Liver (tissue), 9 donors: ENCODE data around the gene WHRN. TPM values are rescaled to one million over a fixed set of nuclear protein-coding genes. Genes with fewer than 3 reads are reported as not detected.

Experiments
- DNase-seq: peaks from one replicate; pipeline ENCODE4 v3.0.0-alpha.2; 2017; ENCODE audit warnings: low spot score
- H3K27ac ChIP-seq, 2 donors: one replicate each; pipeline ENCODE4 v1.7.0; 2013; ENCODE audit warnings: inconsistent platforms in 2 of 2, low read length in 2 of 2, control low read depth in 1 of 2, low read depth in 1 of 2, mild to moderate bottlenecking in 1 of 2
- H3K27me3 ChIP-seq, 4 donors: one replicate each; pipeline versions ENCODE4 v1.6.1 to v1.7.0; 2013; ENCODE audit warnings: low read length in 3 of 4, inconsistent platforms in 1 of 4, mild to moderate bottlenecking in 1 of 4, moderate library complexity in 1 of 4; ENCODE audit not compliant: control insufficient read depth in 4 of 4, insufficient read depth in 4 of 4
- H3K36me3 ChIP-seq, 4 donors: one replicate each; pipeline versions ENCODE4 v1.6.1 to v1.7.0; 2013; ENCODE audit warnings: low read length in 3 of 4, mild to moderate bottlenecking in 3 of 4, low read depth in 1 of 4, moderate library complexity in 1 of 4; ENCODE audit not compliant: control insufficient read depth in 4 of 4, insufficient read depth in 3 of 4
- H3K4me1 ChIP-seq, 4 donors: one replicate each; pipeline versions ENCODE4 v1.6.1 to v1.7.0; 2013; ENCODE audit warnings: low read length in 3 of 4, mild to moderate bottlenecking in 3 of 4, moderate library complexity in 1 of 4; ENCODE audit not compliant: control insufficient read depth in 4 of 4, insufficient read depth in 4 of 4
- H3K4me3 ChIP-seq, 3 donors: one replicate each; pipeline versions ENCODE4 v1.6.1 to v1.7.0; 2013; ENCODE audit warnings: low read length in 3 of 3, control low read depth in 1 of 3, low read depth in 1 of 3, mild to moderate bottlenecking in 1 of 3
- H3K9ac ChIP-seq, 2 donors: one replicate each; pipeline ENCODE4 v1.7.0; 2013; ENCODE audit warnings: low read length in 2 of 2, mild to moderate bottlenecking in 2 of 2, moderate library complexity in 2 of 2, control low read depth in 1 of 2, low read depth in 1 of 2
- H3K9me3 ChIP-seq, 4 donors: one replicate each; pipeline versions ENCODE4 v1.6.1 to v1.7.0; 2013; ENCODE audit warnings: low read length in 3 of 4; ENCODE audit not compliant: control insufficient read depth in 4 of 4
- EGR1 ChIP-seq, 2 donors: IDR thresholded peaks; 2 replicates each; pipeline ENCODE4 v1.6.1; 2016 to 2018; ENCODE audit warnings: antibody characterized with exemption in 2 of 2, low read depth in 2 of 2
- FOXA1 ChIP-seq: IDR thresholded peaks from 2 replicates; pipeline ENCODE4 v1.6.1; 2016; ENCODE audit warnings: antibody characterized with exemption
- GABPA ChIP-seq, 2 donors: IDR thresholded peaks in 1 of 2; conservative IDR thresholded peaks in 1 of 2; 2 replicates each; pipeline ENCODE4 v1.6.1; 2016; ENCODE audit warnings: antibody characterized with exemption in 2 of 2, mild to moderate bottlenecking in 1 of 2, moderate library complexity in 1 of 2
- HNF4A ChIP-seq, 2 donors: conservative IDR thresholded peaks; 2 replicates each; pipeline ENCODE4 v1.6.1; 2016; ENCODE audit warnings: antibody characterized with exemption in 2 of 2, mild to moderate bottlenecking in 2 of 2
- HNF4G ChIP-seq: IDR thresholded peaks from 2 replicates; pipeline ENCODE4 v1.6.1; 2016; ENCODE audit warnings: antibody characterized with exemption
- JUND ChIP-seq, 2 donors: IDR thresholded peaks; 2 replicates each; pipeline ENCODE4 v1.6.1; 2016; ENCODE audit warnings: antibody characterized with exemption in 2 of 2
- RAD21 ChIP-seq, 2 donors: IDR thresholded peaks; 2 replicates each; pipeline ENCODE4 v1.6.1; 2016; ENCODE audit warnings: antibody characterized with exemption in 2 of 2, mild to moderate bottlenecking in 2 of 2
- RXRA ChIP-seq, 2 donors: IDR thresholded peaks; 2 replicates each; pipeline ENCODE4 v1.6.1; 2017 to 2018; ENCODE audit warnings: antibody characterized with exemption in 2 of 2, mild to moderate bottlenecking in 1 of 2
- SP1 ChIP-seq: IDR thresholded peaks from 2 replicates; pipeline ENCODE4 v1.6.1; 2018; ENCODE audit warnings: antibody characterized with exemption, mild to moderate bottlenecking
- TAF1 ChIP-seq: conservative IDR thresholded peaks from 2 replicates; pipeline ENCODE4 v1.6.1; 2016; ENCODE audit warnings: antibody characterized with exemption, mild to moderate bottlenecking
- YY1 ChIP-seq: IDR thresholded peaks from 2 replicates; pipeline ENCODE4 v1.6.1; 2016; ENCODE audit warnings: antibody characterized with exemption, mild to moderate bottlenecking
- WGBS: extraction: QIAGEN DNeasy Blood & Tissue Kit; methylation state at CpG from one replicate; pipeline ENCODE4 v1.1.7; 2013; 5-methylcytosine and 5-hydroxymethylcytosine counted together
- polyA plus RNA-seq, 2 donors: library from polyadenylated mRNA; stranded (reverse) in 1 of 2; unstranded in 1 of 2; fragments of 200-250 nt in 1 of 2; fragments of >200 nt in 1 of 2; fragmentation: Nextera tagmentation in 1 of 2; extraction: Ambion mirVana in 1 of 2; gene quantifications; one replicate each; pipeline versions ENCODE4 v1.2.1 to v1.2.3, GENCODE V29; 2013 to 2015
- total RNA-seq, 2 donors: library from RNA; depleted of rRNA; stranded (reverse); fragments of >200 nt; gene quantifications; one replicate each; pipeline ENCODE4 v1.2.3, GENCODE V29; 2014
- TF ChIP-seq, protein P1 (sequence below): IDR thresholded peaks from 2 replicates; pipeline ENCODE4 v1.6.1; 2016; ENCODE audit warnings: antibody characterized with exemption
- TF ChIP-seq, protein P2 (sequence below): IDR thresholded peaks from 2 replicates; pipeline ENCODE4 v1.6.1; 2016; ENCODE audit warnings: antibody characterized with exemption
- donor health status: healthy.
- donor health status: healthy.
- donor health status: healthy.
- donor health status: healthy.
- donor health status: healthy.

Gene WHRN
- total and polyA plus RNA-seq, 4 donors: 0.42 to 1.9 (median 0.88) TPM

DNA sequence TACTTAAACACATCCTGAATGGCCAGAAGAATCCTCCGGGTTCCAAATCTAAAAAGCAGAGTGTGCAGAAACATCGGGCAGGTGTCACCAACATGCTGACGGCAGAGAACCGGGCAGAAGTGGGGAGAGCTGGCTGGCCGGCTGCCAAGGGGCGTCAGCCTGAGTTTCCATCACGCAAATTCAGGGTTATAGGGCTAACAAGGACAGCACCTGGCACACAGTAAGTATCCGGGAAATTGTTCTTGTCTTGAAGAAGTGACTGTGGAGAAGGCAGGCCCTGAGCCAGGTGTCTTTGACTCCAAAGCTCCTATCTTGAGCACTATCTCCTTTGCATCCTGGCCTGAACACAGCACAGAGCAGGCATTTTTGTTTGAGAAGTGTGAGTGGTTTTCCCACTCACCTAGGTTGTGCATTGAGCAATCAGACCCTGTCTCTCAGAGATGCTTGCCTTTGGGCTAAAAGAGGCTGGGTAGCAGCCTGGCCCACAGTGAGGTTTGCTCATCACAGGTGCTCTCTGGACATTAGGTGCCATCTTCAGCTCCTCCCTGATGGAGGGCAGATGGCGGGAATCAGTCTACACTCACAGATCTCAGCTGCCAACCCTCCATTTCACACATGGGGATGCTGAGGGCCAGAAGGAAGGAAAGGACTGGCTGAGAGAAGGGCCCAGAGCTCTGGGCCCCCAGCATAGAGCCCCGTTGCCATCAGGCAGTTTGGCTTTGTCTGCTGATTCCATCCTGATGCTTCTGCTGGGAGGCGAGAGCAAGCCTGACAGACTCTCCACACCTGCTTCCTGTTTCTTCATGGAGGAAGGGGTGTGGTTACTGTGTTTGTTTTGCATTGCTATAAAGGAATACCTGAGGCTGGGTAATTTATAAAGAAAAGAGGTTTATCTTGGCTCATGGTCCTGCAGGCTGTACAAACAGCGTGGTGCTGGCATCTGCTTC is 52.8 kb downstream of the WHRN start:
- Histone ChIP-seq H3K27me3 (no peaks in the 10 kb centered on the region), H3K4me1 (no peaks in the 10 kb centered on the region), H3K9me3 (peaks cover 0 to 3% (median 0%) of the 10 kb centered on the region in 4 donors), H3K36me3 (no peaks in the 10 kb centered on the region), H3K9ac (no peak overlapping the region), H3K27ac (no peak overlapping the region), H3K4me3 (no peak overlapping the region)
- TF ChIP-seq FOXA1 (no peak), SP1 (no peak), HNF4A (conservative IDR thresholded peaks at IDR 0.05) (no peak), EGR1 (IDR thresholded peaks at IDR 0.05; ENCODE audit: low read depth in 2 of 2) (no peak)
- TF ChIP-seq, protein P1, sequence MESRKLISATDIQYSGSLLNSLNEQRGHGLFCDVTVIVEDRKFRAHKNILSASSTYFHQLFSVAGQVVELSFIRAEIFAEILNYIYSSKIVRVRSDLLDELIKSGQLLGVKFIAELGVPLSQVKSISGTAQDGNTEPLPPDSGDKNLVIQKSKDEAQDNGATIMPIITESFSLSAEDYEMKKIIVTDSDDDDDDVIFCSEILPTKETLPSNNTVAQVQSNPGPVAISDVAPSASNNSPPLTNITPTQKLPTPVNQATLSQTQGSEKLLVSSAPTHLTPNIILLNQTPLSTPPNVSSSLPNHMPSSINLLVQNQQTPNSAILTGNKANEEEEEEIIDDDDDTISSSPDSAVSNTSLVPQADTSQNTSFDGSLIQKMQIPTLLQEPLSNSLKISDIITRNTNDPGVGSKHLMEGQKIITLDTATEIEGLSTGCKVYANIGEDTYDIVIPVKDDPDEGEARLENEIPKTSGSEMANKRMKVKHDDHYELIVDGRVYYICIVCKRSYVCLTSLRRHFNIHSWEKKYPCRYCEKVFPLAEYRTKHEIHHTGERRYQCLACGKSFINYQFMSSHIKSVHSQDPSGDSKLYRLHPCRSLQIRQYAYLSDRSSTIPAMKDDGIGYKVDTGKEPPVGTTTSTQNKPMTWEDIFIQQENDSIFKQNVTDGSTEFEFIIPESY: no peak
- TF ChIP-seq, protein P2, sequence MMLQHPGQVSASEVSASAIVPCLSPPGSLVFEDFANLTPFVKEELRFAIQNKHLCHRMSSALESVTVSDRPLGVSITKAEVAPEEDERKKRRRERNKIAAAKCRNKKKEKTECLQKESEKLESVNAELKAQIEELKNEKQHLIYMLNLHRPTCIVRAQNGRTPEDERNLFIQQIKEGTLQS: no peak
- 81% methylated on average over 12 of the region's 12 CpGs for WGBS
- no peak for DNase-seq

GRCh38 chr9:114451707-114452031 is 53.6 kb downstream of the WHRN start:
- Histone ChIP-seq H3K4me3 (no peak overlapping the region), H3K36me3 (no peaks in the 10 kb centered on the region), H3K9ac (no peak overlapping the region), H3K9me3 (peaks cover 0 to 3% (median 0%) of the 10 kb centered on the region in 4 donors), H3K4me1 (no peaks in the 10 kb centered on the region), H3K27me3 (no peaks in the 10 kb centered on the region), H3K27ac (no peak overlapping the region)
- 97% methylated on average over 1 of the region's 1 CpG for WGBS
- no peak for DNase-seq
- TF ChIP-seq SP1 (no peak), JUND (IDR thresholded peaks at IDR 0.05) (no peak), GABPA (IDR thresholded peaks at IDR 0.05 in 1 of 2, conservative IDR thresholded peaks at IDR 0.05 in 1 of 2) (no peak), HNF4G (no peak)

DNA sequence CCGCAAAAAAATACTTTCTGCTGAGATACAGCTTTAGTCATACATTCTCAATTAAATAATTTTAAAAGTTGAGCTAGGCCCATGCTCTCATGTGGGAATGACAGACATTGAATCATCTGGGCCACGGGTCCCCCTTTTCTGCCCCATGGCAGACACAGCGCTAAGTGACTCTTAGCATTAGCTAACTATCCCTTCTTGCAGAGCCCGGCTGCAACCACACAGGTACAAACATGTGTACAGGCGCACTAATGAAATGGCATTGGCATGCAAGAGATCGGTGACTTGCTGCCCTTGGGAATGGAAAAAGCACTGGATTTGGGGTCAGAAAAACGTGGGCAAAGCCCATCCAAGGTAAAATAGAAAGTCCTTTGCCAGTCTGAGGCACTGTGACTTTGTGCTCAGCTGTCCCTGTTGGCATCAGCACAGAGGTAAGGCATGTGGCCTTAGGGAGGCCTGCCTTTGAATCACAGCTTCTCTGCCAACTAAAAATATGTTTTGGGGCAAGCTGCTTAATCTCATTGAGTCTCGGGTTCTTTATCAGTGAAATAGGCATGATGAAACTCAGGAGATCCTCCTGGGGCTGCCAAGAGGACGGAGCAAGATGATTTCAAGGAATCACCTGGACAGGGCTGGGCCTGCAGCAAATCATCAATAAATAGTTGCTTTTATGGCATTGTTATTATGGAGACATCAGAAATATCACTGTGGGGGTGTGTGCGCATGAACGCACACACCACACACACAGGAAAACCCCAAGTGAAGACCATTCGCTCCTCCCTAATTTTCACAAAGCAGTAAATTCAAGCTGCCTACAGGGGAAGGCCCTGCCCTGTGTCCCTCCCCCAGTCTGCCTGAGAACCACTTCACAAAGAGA is 54.2 kb downstream of the WHRN start:
- TF ChIP-seq GABPA (IDR thresholded peaks at IDR 0.05 in 1 of 2, conservative IDR thresholded peaks at IDR 0.05 in 1 of 2) (no peak), HNF4G (no peak), YY1 (no peak), RAD21 (IDR thresholded peaks at IDR 0.05) (no peak), FOXA1 (no peak), RXRA (IDR thresholded peaks at IDR 0.05) (no peak), TAF1 (no peak)
- no peak for DNase-seq
- Histone ChIP-seq H3K9ac (no peak overlapping the region), H3K27ac (no peak overlapping the region), H3K9me3 (peaks cover 0 to 3% (median 0%) of the 10 kb centered on the region in 4 donors), H3K4me3 (no peak overlapping the region), H3K4me1 (no peaks in the 10 kb centered on the region), H3K36me3 (no peaks in the 10 kb centered on the region), H3K27me3 (no peaks in the 10 kb centered on the region)
- WGBS: 90% methylated on average over 12 of the region's 12 CpGs
